NCI-H526 treated with DMSO at 0.1 percent for 48 hours (cell line): ENCODE measurements around the gene PLCXD1.
"Not testable (repeated sequence)": the region's sequence is repeated elsewhere in the genome, so short reads cannot be mapped to it uniquely, and the experiment has no call there.

Source experiments
- DNase-seq: peaks from one replicate; lab custom pipeline; 2025; lab: John Stamatoyannopoulos, UW

PLCXD1 gene

DNA sequence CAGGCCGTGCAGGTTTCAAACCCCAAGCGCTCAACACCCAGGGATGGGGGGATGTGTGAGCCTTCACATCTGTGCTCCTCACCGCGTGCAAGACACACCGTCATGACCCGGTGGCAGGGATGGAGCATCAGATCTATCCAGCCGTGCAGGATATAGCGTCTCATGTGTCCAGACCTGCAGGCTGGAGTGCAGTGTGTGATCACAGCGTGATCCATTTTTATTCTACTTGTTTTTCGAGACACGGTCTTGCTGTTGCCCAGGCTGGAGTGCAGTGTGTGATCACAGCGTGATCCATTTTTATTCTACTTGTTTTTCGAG lies 70.1 kb downstream of the PLCXD1 start:
- not testable (repeated sequence) for DNase-seq

DNA sequence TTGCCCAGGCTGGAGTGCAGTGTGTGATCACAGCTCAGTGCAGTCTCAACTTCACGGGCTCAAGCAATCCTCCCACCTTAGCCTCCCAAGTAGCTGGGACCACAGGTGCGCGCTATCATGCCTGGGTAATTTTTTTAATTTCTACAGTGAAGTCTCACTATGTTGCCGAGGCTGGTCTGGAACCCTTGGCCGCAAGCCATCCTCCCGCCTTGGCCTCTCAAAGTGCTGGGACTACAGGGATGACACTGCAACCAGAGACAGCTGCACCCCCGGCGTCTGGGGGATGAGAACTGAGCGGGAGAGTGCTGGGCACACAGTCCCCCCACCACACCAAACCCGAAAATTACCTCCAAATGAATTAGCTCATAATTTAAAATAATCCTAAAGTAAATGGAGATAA lies 70.6 kb downstream of the PLCXD1 start:
- no peak for DNase-seq

DNA sequence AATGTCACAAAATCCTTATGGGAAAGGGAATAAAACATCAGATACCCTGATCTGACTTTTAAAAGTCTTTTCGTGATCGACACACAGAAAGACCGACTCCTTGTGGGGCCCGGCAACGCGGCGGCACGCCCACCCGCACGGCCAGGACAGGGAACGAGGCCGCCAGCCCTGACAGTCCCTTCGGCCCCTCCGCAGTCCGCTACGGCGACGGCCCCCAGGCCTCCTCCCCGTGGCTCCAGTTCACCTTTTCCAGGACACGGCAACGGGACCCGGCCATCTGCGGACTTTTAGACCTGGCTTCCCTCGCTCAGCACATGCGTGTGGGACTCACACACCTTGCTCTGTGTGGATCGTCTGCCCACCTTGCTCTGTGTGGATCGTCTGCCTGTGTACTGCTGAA lies 71.0 kb downstream of the PLCXD1 start:
- DNase-seq: no peak

DNA sequence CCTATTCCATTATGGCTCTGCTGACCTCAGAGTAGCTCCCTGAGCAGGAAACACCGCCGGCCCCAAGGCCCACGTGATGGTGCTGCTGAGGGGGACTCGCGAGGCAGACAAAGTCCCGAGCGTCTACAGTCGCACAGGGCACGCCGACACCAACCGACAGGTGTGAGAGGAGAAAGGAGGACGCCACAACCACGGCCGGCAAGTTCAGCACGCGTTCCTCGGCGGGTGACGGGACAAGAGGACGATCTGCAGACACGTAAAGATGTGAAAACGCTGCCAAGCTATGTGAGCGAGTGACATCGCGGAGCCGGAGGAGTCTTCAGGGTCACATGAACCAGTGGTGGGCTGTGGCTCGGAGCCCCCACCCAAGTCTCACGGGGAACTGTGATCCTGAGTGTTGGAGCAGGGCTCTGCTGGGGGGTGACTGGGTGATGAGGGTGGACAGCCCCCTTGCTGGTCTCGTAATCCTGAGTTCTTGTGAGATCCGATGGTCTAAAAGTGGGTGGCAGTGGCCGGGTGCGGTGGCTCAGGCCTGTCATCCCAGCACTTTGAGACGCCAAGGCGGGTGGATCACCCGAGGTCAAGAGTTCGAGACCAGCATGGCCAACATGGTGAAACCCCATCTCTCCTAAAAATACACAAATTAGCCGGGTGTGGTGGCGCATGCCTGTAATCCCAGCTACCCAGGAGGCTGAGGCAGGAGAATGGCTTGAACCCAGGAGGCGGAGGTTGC lies 71.6 kb downstream of the PLCXD1 start:
- no peak for DNase-seq
